Head of caudate nucleus (tissue), 42 donors: Measurements from ENCODE around the gene IRF5.
A peak's percentile ranks its signal among the peaks of the same experiment; 100 is the strongest.

Experiments
- DNase-seq, 42 donors: peaks; one replicate each; pipeline versions ENCODE4 v3.0.0 to v3.0.0-alpha.2; 2020 to 2021; ENCODE audit warnings: mixed read lengths in 7 of 42
- intact Hi-C: fragments of 100-400 bp; cut with DNase I; formaldehyde crosslinking; loops from one replicate; pipeline ENCODE4 v1.15.0; 2022

The IRF5 gene

DNA sequence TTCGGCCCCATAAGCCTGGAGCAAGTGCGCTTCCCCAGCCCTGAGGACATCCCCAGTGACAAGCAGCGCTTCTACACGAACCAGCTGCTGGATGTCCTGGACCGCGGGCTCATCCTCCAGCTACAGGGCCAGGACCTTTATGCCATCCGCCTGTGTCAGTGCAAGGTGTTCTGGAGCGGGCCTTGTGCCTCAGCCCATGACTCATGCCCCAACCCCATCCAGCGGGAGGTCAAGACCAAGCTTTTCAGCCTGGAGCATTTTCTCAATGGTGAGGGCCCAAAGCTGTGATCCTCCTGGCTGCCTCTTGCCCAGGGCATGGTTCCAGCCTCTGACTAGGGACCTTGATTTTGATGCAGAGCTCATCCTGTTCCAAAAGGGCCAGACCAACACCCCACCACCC is 10.1 kb downstream of the IRF5 start:
- intact Hi-C loops: no loop called here
- peak in 1 of 42 donors; percentile 27 for DNase-seq

DNA sequence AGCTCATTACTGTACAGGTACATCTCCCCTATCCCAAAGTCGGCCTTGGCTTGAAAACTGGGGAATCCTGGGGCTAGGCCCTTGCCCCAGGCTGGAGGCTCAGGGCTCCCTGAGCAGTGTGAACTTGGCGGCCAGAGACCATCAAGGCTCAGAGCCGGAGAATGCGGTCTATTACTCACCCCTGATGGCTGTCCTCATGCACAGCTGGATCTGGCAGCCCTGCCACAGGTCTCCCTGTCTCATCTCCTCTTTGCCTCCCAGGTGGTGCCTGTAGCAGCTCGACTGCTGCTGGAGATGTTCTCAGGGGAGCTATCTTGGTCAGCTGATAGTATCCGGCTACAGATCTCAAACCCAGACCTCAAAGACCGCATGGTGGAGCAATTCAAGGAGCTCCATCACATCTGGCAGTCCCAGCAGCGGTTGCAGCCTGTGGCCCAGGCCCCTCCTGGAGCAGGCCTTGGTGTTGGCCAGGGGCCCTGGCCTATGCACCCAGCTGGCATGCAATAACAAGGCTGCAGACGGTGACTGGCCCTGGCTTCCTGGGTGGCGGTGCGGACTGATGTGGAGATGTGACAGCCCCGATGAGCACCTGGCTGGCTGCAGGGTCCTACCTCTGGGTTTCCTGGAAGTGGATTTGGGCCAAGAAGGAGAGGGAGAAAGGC is 10.7 kb downstream of the IRF5 start:
- intact Hi-C loops: no loop called here
- DNase-seq: peak in 2 of 42 donors; percentile 4 to 37

GRCh38 chr7:128948976-128949760 is 11.4 kb downstream of the IRF5 start:
- DNase-seq: peak in 7 of 42 donors; percentile 20 to 47 (median 32)
- intact Hi-C loops: no loop called here

DNA sequence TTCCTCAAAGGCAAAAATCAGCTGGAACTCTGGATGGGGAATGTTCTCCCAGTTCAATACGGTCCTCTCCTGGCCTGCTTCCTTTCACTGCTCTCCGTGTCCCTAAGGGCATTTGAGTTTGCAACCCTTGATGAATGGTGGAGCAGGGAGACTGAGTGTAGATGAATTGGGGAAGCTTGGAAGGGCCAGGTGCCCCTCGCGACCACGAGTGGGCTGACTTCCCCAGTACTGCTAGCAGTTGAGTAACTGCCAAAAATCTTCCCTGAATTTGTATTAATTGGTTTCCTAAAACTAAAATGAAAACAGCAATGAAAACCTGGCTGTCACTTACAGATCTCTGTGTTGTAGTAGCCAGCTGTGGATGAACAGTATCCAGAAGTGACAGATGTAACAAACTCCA is 13.6 kb downstream of the IRF5 start:
- intact Hi-C loops: no loop called here
- DNase-seq: peak in 1 of 42 donors; percentile 22

- DNase-seq: no peak
- intact Hi-C loops: no loop called here
Measured at GRCh38 chr7:128954150-128954549, 16.4 kb downstream of the IRF5 start.

GRCh38 chr7:128954830-128955802 is 17.4 kb downstream of the IRF5 start:
- DNase-seq: peak in 3 of 42 donors; percentile 19 to 57 (median 22)
- intact Hi-C loops: no loop called here

- intact Hi-C loops: no loop called here
Measured at GRCh38 chr7:128955981-128956380, 18.3 kb downstream of the IRF5 start.

DNA sequence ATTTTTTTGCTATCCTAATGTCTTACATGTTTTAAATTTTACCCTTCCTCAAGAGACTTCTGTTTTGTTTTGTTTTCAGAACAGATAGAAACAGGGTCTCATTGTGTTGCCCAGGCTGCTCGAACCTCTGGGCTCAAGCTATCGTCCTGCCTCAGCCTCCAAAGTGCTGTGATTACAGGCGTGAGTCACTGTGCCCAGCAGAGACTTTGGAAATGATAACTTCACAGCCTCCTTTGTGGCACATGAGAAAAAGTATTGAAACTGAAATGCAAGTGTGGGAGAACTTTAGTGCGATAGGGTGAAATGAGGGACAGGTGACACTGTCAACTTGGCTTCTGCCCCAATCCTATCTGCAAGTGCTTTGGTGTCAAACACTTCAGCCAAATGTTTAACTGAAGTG is 21.6 kb downstream of the IRF5 start:
- no peak for DNase-seq
- intact Hi-C loops: no loop called here

More at GRCh38 chr7:128955981-128956380, 18.3 kb downstream of the IRF5 start:
- DNase-seq: no peak

GRCh38 chr7:128961030-128961659 is 23.4 kb downstream of the IRF5 start:
- DNase-seq: no peak
- intact Hi-C loops: no loop called here

DNA sequence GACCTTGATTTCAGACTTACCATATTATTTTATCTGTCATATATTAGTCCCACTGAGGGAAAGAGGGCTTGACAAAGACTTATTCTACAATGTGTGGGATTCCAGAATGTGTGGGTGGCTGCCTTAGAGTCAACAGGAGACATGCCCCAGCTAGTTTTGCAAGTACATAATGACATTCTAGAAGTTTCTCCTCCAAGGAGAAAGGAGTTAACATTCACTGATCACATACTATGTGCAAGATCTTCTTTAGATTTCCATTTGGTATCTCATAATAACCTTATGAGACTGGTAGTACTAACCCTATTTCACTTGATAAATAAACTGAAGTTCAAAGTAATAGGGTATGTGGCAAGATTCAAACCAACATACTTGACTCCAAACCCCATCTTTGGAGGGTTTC is 25.2 kb downstream of the IRF5 start:
- intact Hi-C loops: no loop called here
- no peak for DNase-seq

GRCh38 chr7:128963327-128963757 is 25.6 kb downstream of the IRF5 start:
- DNase-seq: no peak
- intact Hi-C loops: no loop called here

DNA sequence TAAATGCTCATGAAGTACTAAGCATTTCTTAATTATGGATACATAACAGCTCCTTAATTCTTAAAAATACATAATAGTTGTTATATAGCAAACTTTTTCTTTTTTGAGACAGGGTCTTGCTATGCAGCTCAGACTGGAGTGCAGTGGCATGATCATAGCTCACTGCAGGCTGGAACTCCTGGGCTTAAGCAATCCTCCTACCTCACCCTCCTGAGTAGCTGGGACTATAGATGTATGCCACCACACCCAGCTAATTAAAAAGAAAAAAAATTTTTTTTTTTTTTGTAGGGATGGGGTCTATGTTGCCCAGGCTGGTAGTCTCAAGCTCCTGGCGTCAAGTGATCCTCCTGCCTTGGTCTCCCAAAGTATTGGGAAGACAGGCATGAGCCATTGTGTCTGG is 30.9 kb downstream of the IRF5 start:
- no peak for DNase-seq
- intact Hi-C loops: no loop called here

GRCh38 chr7:128974241-128974934 is 36.7 kb downstream of the IRF5 start:
- intact Hi-C loops: no loop called here
- DNase-seq: no peak

DNA sequence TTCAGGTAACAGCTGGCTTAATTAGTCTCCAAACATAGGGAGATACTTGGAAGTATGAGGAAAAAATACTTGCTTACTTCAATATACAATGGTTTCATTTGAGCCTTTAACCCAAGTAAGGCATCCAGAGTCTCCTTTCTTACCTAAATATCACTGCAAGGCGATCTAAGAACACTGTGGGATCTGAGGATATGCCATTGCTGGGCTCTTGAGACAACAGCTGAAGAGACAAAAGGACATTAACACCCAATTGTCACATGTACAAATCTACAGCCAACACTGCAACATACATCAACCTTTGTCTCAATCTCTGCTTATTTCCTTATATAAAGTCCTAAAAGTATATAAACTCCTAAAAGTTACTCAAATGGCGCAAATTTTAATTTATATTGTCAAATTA is 44.4 kb downstream of the IRF5 start:
- intact Hi-C loops: no loop called here
- DNase-seq: no peak

GRCh38 chr7:128985660-128986059 is 47.9 kb downstream of the IRF5 start:
- intact Hi-C loops: no loop called here
- no peak for DNase-seq

DNA sequence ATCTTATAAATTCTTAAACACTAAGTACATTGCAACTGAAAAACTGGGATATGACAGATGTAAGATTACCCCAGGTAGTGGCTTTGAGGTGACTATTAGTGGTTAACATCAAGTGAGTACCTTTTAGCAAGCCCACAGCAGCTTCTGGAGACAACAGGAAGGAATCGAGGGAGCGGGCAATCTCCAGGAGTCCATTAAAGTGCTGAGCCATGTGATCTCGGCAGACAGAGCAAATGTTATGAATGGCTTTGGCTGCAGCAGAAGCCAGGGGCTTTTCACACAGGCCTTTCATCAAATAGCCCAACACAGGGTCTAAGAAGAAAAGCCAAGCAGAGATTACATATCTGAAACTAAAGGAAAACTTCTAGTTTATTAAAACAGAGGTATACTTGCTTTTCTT is 48.9 kb downstream of the IRF5 start:
- DNase-seq: peak in 4 of 42 donors; percentile 5 to 46 (median 10)

DNA sequence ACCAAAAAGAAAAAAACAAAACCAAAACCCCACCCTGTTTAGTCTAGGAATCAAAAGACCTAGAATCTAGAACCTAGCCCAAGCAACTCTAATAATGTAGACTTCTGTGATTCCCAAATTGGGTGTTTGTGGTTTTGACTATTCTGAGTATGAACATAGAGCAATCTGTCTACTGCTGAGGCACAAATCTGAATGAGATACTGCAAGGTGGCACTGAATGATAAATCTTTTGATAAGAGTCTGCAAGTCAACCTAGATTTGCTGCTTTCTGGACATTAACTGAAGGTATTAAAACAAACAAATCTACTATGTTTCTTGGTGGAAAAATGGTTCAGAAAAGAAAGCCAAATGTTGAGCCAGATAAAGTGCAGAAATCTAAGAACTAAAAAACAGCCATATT is 50.6 kb downstream of the IRF5 start:
- intact Hi-C loops: no loop called here

More for the DNA sequence above, 48.9 kb downstream of the IRF5 start:
- intact Hi-C loops: no loop called here

DNA sequence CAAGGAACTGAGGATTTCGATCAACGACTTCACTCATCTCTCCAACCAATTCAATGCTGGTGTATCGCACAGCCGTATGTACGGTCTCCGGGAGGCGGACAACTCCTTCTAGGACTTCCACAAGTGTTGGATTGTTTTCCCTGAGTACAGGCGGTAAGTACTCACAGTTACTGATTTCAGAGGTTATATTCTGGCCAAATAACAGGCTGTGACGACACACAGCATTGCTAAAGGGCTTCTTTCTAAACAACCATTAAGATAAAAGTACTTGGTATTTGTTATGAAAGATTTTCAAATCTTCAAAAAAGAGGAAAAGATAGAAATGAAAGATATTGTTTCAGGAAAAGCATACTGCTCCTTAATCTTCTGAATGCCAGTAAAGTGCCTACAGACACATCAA is 52.2 kb downstream of the IRF5 start:
- intact Hi-C loops: no loop called here
- DNase-seq: no peak

More for the DNA sequence above, 50.6 kb downstream of the IRF5 start:
- no peak for DNase-seq
